SU-DHL-6 (cell line): Measurements from ENCODE around the gene SCGB1D1.

Experiments used
- EZH2phosphoT487 ChIP-seq: fragments of 200-600 bp; sonication (generic), shearing (Covaris generic); conservative IDR thresholded peaks from 2 replicates; pipeline ENCODE4 v1.6.1; 2018; ENCODE audit warnings: mild to moderate bottlenecking, antibody characterized with exemption, low read length, moderate library complexity, mixed read lengths
- TF ChIP-seq, protein P1 (sequence below): fragments of 200-600 bp; sonication (generic); IDR thresholded peaks from one replicate; pipeline ENCODE4 v1.5.1; 2017; ENCODE audit warnings: antibody characterized with exemption, mild to moderate bottlenecking, low read length, moderate library complexity; ENCODE audit not compliant: insufficient read depth, poor library complexity, severe bottlenecking

GRCh38 chr11:62223095-62223494, 33.1 kb downstream of the SCGB1D1 start:
- TF ChIP-seq, protein P1, sequence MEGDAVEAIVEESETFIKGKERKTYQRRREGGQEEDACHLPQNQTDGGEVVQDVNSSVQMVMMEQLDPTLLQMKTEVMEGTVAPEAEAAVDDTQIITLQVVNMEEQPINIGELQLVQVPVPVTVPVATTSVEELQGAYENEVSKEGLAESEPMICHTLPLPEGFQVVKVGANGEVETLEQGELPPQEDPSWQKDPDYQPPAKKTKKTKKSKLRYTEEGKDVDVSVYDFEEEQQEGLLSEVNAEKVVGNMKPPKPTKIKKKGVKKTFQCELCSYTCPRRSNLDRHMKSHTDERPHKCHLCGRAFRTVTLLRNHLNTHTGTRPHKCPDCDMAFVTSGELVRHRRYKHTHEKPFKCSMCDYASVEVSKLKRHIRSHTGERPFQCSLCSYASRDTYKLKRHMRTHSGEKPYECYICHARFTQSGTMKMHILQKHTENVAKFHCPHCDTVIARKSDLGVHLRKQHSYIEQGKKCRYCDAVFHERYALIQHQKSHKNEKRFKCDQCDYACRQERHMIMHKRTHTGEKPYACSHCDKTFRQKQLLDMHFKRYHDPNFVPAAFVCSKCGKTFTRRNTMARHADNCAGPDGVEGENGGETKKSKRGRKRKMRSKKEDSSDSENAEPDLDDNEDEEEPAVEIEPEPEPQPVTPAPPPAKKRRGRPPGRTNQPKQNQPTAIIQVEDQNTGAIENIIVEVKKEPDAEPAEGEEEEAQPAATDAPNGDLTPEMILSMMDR: no peak
- no peak for TF ChIP-seq EZH2phosphoT487
